Choroid plexus epithelial cell (primary cell): ENCODE results near the gene ZNF697.
"Not testable (repeated sequence)": the region's sequence is repeated elsewhere in the genome, so short reads cannot be mapped to it uniquely, and the experiment has no call there.

ENCODE experiments used
- DNase-seq: peaks from one replicate; pipeline ENCODE4 v3.0.0-alpha.2; 2010; ENCODE audit warnings: low read depth
- H3K4me3 ChIP-seq: 2 replicates; pipeline ENCODE4 v1.5.1; 2011; ENCODE audit warnings: low read depth, mild to moderate bottlenecking, control low read depth, low read length, moderate library complexity
- TF ChIP-seq, protein P1 (sequence below): conservative IDR thresholded peaks from 2 replicates; pipeline ENCODE4 v1.5.1; 2011; ENCODE audit warnings: low read depth, mild to moderate bottlenecking, control low read depth, inconsistent platforms, low read length, moderate library complexity

Gene ZNF697

GRCh38 chr1:119613769-119614720 is 34.0 kb downstream of the ZNF697 start:
- DNase-seq: peak; percentile 93
- TF ChIP-seq, protein P1, sequence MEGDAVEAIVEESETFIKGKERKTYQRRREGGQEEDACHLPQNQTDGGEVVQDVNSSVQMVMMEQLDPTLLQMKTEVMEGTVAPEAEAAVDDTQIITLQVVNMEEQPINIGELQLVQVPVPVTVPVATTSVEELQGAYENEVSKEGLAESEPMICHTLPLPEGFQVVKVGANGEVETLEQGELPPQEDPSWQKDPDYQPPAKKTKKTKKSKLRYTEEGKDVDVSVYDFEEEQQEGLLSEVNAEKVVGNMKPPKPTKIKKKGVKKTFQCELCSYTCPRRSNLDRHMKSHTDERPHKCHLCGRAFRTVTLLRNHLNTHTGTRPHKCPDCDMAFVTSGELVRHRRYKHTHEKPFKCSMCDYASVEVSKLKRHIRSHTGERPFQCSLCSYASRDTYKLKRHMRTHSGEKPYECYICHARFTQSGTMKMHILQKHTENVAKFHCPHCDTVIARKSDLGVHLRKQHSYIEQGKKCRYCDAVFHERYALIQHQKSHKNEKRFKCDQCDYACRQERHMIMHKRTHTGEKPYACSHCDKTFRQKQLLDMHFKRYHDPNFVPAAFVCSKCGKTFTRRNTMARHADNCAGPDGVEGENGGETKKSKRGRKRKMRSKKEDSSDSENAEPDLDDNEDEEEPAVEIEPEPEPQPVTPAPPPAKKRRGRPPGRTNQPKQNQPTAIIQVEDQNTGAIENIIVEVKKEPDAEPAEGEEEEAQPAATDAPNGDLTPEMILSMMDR: peak; percentile 83

DNA sequence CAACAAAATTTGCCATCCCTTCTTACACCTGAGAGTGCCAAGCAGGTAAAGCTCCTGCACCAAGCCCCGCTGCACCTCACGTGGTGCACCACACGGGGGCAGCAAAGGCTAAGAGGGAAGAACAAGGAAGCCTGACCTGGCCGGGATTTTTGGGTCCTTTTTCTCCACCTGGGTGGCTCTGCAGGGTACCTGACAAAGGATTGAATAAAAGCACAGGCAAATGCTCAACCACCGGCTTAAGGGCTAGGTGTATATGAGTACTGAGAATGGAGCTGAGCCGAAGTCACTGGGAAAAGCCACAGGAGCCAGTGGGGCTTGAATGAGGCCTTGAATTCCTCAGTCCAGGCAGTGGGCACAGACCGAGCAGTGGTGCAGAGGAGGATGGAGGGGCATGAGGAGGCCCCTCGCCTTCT is 36.4 kb downstream of the ZNF697 start:
- TF ChIP-seq, protein P1: peak; percentile 95
- H3K4me3 ChIP-seq: no peak overlapping the region
- DNase-seq: peak; percentile 65

More at GRCh38 chr1:119613769-119614720, 34.0 kb downstream of the ZNF697 start:
- H3K4me3 ChIP-seq: no peak overlapping the region

- not testable (repeated sequence) for DNase-seq, H3K4me3 ChIP-seq
These were observed 39.2 kb downstream of the ZNF697 start for GRCh38 chr1:119608816-119609215.

- H3K4me3 ChIP-seq, DNase-seq: not testable (repeated sequence)
These were observed 40.8 kb downstream of the ZNF697 start for GRCh38 chr1:119607087-119607807.

DNA sequence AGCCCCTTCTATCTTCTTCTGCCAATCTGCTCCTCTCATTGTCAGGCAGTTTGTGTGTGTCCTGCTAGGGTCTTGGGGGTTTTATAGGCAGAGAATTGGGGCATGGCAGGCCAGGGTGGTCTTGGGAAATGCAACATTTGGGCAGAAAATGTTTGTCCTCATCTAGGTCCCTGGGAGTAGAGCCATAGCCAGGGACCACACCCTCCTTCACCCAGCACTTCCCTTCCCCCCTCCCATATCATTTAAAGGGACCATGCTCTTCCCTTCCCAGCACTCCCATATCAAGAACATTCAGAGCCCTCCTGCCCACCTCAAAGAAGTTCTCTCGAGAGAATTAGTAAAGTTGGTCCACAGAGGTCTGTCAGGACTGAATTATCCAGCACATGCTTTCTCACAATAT is 41.7 kb downstream of the ZNF697 start:
- H3K4me3 ChIP-seq: no peak overlapping the region
- TF ChIP-seq, protein P1: no peak
- no peak for DNase-seq

DNA sequence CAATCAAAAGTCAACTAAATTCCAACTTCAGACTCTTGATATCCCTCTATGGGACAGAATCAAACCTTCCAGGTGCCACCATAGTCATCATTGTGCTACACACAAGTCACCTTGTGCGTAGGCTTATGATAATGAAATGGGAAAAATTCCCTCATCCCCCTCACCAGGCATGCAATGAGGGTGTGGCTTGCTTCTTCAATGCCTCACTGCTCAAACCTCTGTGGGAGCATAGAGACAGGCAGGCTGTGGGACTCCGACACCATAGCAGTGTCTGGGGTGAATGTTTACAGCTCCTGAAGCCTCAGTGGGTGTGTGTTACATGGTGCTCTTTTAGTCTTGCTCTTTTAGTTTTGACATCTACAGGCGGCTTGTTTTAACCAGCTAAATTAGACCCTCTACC is 42.4 kb downstream of the ZNF697 start:
- H3K4me3 ChIP-seq: no peak overlapping the region
- TF ChIP-seq, protein P1: no peak
- DNase-seq: no peak

- DNase-seq, H3K4me3 ChIP-seq: not testable (repeated sequence)
These were observed 43.0 kb downstream of the ZNF697 start for GRCh38 chr1:119605080-119605479.

GRCh38 chr1:119603695-119604094 is 44.4 kb downstream of the ZNF697 start:
- DNase-seq: peak; percentile 21
- TF ChIP-seq, protein P1: no peak
- no peak overlapping the region for H3K4me3 ChIP-seq

DNA sequence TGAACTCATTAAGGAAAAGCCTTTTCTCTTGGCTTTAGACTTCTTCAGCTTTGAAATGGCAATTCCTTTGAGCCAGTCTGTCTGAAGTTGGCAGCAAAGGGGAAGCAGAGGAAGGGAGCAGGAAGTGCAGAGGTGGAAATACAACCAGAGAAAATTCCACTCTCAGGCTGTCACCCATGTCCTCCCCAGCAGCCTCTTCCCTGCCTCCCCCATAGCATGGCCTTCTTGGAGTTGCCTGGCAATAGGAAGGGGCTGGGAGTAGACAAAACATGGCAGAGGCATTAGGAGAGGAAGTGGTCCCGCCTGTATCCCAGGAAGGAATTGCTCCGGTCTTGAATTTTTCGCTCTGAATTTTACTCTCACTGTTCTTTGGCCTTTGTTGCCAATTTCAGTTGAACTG is 44.8 kb downstream of the ZNF697 start:
- not testable (repeated sequence) for H3K4me3 ChIP-seq, DNase-seq

DNA sequence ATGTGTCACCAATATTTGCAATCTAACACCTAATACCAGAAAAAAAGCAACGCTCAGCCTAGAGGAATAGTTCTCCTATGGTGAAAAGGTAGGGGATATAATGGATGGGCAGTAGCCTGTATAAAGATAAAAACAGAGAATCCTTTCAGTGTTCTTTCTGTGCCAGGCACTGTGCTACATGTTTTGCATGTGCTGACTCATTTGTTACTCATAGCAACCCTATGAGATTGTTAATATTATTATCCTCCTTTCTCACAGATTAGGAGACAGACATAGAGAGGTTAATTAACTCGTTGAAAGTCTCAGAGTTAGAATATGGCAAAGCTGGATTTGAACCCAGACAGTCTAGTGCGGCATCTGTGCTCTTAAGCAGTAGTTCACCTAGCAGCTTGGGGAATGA is 45.3 kb downstream of the ZNF697 start:
- DNase-seq, H3K4me3 ChIP-seq: not testable (repeated sequence)
